Caco-2 (cell line): ENCODE measurements around the gene TECR. TPM values are rescaled to one million over a fixed set of nuclear protein-coding genes. Genes with fewer than 3 reads are reported as not detected.
"Not testable (repeated sequence)": the region's sequence is repeated elsewhere in the genome, so short reads cannot be mapped to it uniquely, and the experiment has no call there.

Experiments
- BruUV-seq: library from RNA; stranded (reverse); fragments of 400-500 nt; replicated peaks from 2 replicates; lab custom pipeline; 2021; lab: Mats Ljungman, UMichigan
- CTCF ChIA-PET: fragments of 300-600 bp; sonication (Branson Sonifier 250); formaldehyde crosslinking; loops from one replicate; lab custom pipeline; 2022; ENCODE audit warnings: antibody characterized with exemption; lab: Charles Lee
- POLR2A ChIA-PET: fragments of 300-600 bp; sonication (Branson Sonifier 250); formaldehyde crosslinking; loops from one replicate; lab custom pipeline; 2022; ENCODE audit warnings: antibody characterized with exemption; lab: Charles Lee
- DNase-seq, 2 experiments: peaks; one replicate each; pipeline versions ENCODE4 v3.0.0 to v3.0.0-alpha.2; 2020 to 2022
- H3K27me3 ChIP-seq: replicated peaks from 2 replicates; pipeline ENCODE4 v1.6.0; 2011; ENCODE audit warnings: low read length; ENCODE audit not compliant: control insufficient read depth, insufficient read depth
- H3K36me3 ChIP-seq: 2 replicates; pipeline ENCODE4 v1.5.1; 2011; ENCODE audit warnings: low read length; ENCODE audit not compliant: control insufficient read depth, insufficient read depth
- H3K4me1 ChIP-seq: fragments of 250-450 bp; sonication (Bioruptor Pico); 2 replicates; pipeline ENCODE4 v1.5.1; 2020; ENCODE audit warnings: mild to moderate bottlenecking
- H3K4me3 ChIP-seq: 2 replicates; pipeline ENCODE4 v1.5.1; 2011; ENCODE audit warnings: low read depth, mild to moderate bottlenecking, control low read depth, low read length
- H3K9me3 ChIP-seq: fragments of 250-450 bp; sonication (Bioruptor Pico); 2 replicates; pipeline ENCODE4 v1.5.1; 2020; ENCODE audit warnings: mild to moderate bottlenecking, moderate library complexity
- H3K27ac Mint-ChIP-seq: one replicate; pipeline ENCODE4 v1.8.0; 2022; ENCODE audit warnings: mixed read lengths; ENCODE audit not compliant: unreplicated experiment
- H3K27me3 Mint-ChIP-seq: one replicate; pipeline ENCODE4 v1.8.0; 2022; ENCODE audit warnings: mixed read lengths; ENCODE audit not compliant: insufficient read depth, unreplicated experiment
- H3K36me3 Mint-ChIP-seq: one replicate; pipeline ENCODE4 v1.8.0; 2022; ENCODE audit warnings: mild to moderate bottlenecking, mixed read lengths; ENCODE audit not compliant: insufficient read depth, unreplicated experiment
- H3K4me1 Mint-ChIP-seq: one replicate; pipeline ENCODE4 v1.8.0; 2022; ENCODE audit warnings: low read depth, mixed read lengths; ENCODE audit not compliant: unreplicated experiment
- H3K4me3 Mint-ChIP-seq: one replicate; pipeline ENCODE4 v1.8.0; 2022; ENCODE audit warnings: mild to moderate bottlenecking, moderate library complexity, mixed read lengths; ENCODE audit not compliant: unreplicated experiment
- H3K9me3 Mint-ChIP-seq: one replicate; pipeline ENCODE4 v1.8.0; 2022; ENCODE audit warnings: mixed read lengths; ENCODE audit not compliant: unreplicated experiment
- CTCF ChIP-seq, 2 experiments: fragments of 200-600 bp in 1 of 2; IDR thresholded peaks; 1 replicate in 1 of 2; 2 replicates in 1 of 2; pipeline versions ENCODE4 v1.5.1 to v1.8.0; 2011 to 2022; ENCODE audit warnings: antibody characterized with exemption in 1 of 2, control low read depth in 1 of 2, inconsistent platforms in 1 of 2, low read depth in 1 of 2, low read length in 1 of 2, mild to moderate bottlenecking in 1 of 2, moderate library complexity in 1 of 2; ENCODE audit not compliant: insufficient read depth in 1 of 2, severe bottlenecking in 1 of 2, unreplicated experiment in 1 of 2
- intact Hi-C: fragments of 100-400 bp; cut with micrococcal nuclease; formaldehyde crosslinking; loops from one replicate; pipeline ENCODE4 v1.10.0; 2022; ENCODE audit not compliant: unreplicated experiment
- microRNA-seq: library from miRNA; unstranded; fragments of <30 nt; microRNA quantifications from one replicate; pipeline ENCODE4 v1.2.0, GENCODE V29; 2022
- total RNA-seq: library from RNA; stranded (reverse); gene quantifications from 2 replicates; pipeline ENCODE4 v1.2.3, GENCODE V29; 2022

The TECR gene
- total RNA-seq, 1 experiment from 2014 or later = 300 TPM

GRCh38 chr19:14612657-14613056 lies 83.3 kb downstream of the TECR start:
- Histone ChIP-seq H3K9me3 (no peaks in the 10 kb centered on the region), H3K27me3 (no peaks in the 10 kb centered on the region), H3K4me1 (no peaks in the 10 kb centered on the region), H3K4me3 (no peak overlapping the region), H3K36me3 (no peaks in the 10 kb centered on the region)
- TF ChIP-seq CTCF (IDR thresholded peaks at IDR 0.05; ENCODE audit: insufficient read depth in 1 of 2, low read depth in 1 of 2, low read length in 1 of 2, severe bottlenecking in 1 of 2, unreplicated experiment in 1 of 2) = no peak
- Mint-ChIP-seq H3K4me3 (no peak overlapping the region), H3K27me3 (no peaks in the 10 kb centered on the region), H3K36me3 (no peaks in the 10 kb centered on the region), H3K27ac (no peak overlapping the region), H3K4me1 (no peaks in the 10 kb centered on the region), H3K9me3 (peaks cover 20% of the 10 kb centered on the region)
- intact Hi-C loops = no loop called here
- no peak for DNase-seq
- POLR2A ChIA-PET = no interaction called here
- BruUV-seq = no TSS peak
- CTCF ChIA-PET = interaction anchor here (0.7 kb wide), 1 partner anchor 299 kb away, joined by 3 read pairs; no protein-coding TSS in a partner anchor

GRCh38 chr19:14613399-14614098 lies 84.2 kb downstream of the TECR start:
- H3K9me3 Mint-ChIP-seq = peaks cover 21% of the 10 kb centered on the region
- POLR2A ChIA-PET = not testable (repeated sequence)

GRCh38 chr19:14614099-14614412 lies 84.7 kb downstream of the TECR start:
- DNase-seq = no peak
- H3K27me3 Mint-ChIP-seq = no peaks in the 10 kb centered on the region
- no peaks in the 10 kb centered on the region for H3K36me3 ChIP-seq
- H3K9me3 ChIP-seq = no peaks in the 10 kb centered on the region
- H3K4me1 Mint-ChIP-seq = no peaks in the 10 kb centered on the region
- no TSS peak for BruUV-seq
- TF ChIP-seq CTCF (IDR thresholded peaks at IDR 0.05; ENCODE audit: insufficient read depth in 1 of 2, low read depth in 1 of 2, low read length in 1 of 2, severe bottlenecking in 1 of 2, unreplicated experiment in 1 of 2) = no peak
- H3K4me1 ChIP-seq = no peaks in the 10 kb centered on the region
- no peak overlapping the region for H3K4me3 ChIP-seq
- POLR2A ChIA-PET = no interaction called here
- intact Hi-C loops = no loop called here
- H3K27ac Mint-ChIP-seq = no peak overlapping the region
- CTCF ChIA-PET = no interaction called here
- no peak overlapping the region for H3K4me3 Mint-ChIP-seq
- H3K36me3 Mint-ChIP-seq = no peaks in the 10 kb centered on the region
- no peaks in the 10 kb centered on the region for H3K27me3 ChIP-seq
- H3K9me3 Mint-ChIP-seq = peaks cover 21% of the 10 kb centered on the region

More at GRCh38 chr19:14613399-14614098, 84.2 kb downstream of the TECR start:
- H3K27me3 ChIP-seq, H3K9me3 ChIP-seq, H3K4me3 Mint-ChIP-seq, H3K4me1 ChIP-seq, H3K36me3 Mint-ChIP-seq, intact Hi-C loops, H3K36me3 ChIP-seq, DNase-seq, H3K4me3 ChIP-seq, H3K27me3 Mint-ChIP-seq, H3K4me1 Mint-ChIP-seq, BruUV-seq, H3K27ac Mint-ChIP-seq: not testable (repeated sequence)
- CTCF ChIA-PET = interaction anchor here (0.7 kb wide), 1 partner anchor 298 kb away, joined by 3 read pairs; no protein-coding TSS in a partner anchor

Small RNAs within 50 kb of the gene (microRNA-seq; reads per million reads assigned to microRNA genes)
- gene MIR639 = 1.9 reads per million, percentile 5 among the genes with 10 or more reads in this experiment

Other genes with a start within 250 kb of the TECR start
- 24.8 and 34.8 TPM in 2 replicates for gene ADGRE5, start 148.2 kb upstream of the TECR start, total RNA-seq
- 118 and 126 TPM in 2 replicates for gene DDX39A, start 110.3 kb upstream of the TECR start, total RNA-seq
- gene PKN1, start 96.3 kb upstream of the TECR start, total RNA-seq = 102 and 105 TPM in 2 replicates
- 0.20 and 0.74 TPM in 2 replicates for gene PTGER1, start 54.2 kb upstream of the TECR start, total RNA-seq
- gene GIPC1, start 33.5 kb upstream of the TECR start, total RNA-seq = 98.7 and 105 TPM in 2 replicates
- 79.5 and 80.2 TPM in 2 replicates for gene DNAJB1, start 11.2 kb upstream of the TECR start, total RNA-seq
- 158 and 173 TPM in 2 replicates for gene NDUFB7, start 42.5 kb downstream of the TECR start, total RNA-seq
- not detected in 2 replicates for gene CLEC17A, start 53.5 kb downstream of the TECR start, total RNA-seq
- gene ADGRE3, start 145.2 kb downstream of the TECR start, total RNA-seq = not detected in 2 replicates
- 5.3 and 6.0 TPM in 2 replicates for gene ZNF333, start 160.5 kb downstream of the TECR start, total RNA-seq
- 0.23 and 0.26 TPM in 2 replicates for gene ADGRE2, start 249.0 kb downstream of the TECR start, total RNA-seq